Measurements from ENCODE around the gene ZRANB3.
"Not testable (repeated sequence)": the region's sequence is repeated elsewhere in the genome, so short reads cannot be mapped to it uniquely, and the experiment has no call there.

ZRANB3 gene

DNA sequence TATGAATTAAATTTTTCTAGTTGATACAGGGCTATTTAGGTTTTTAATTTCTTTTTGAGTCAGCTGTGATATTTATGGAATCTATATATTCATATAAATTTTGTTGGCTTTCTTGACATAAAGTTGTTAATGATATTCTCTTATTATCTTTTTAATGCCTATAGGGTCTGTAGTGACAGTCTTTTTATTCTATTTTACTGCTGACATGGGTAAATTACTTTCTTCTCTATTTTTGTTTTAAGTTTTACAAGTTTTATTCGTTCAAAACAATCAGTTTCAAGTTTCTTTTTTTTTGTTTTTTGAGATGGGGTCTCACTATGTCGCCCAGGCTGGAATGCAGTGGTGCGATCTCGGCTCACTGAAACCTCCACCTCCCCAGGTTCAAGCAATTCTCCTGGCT is 226.3 kb downstream of the ZRANB3 start:
- TF ChIP-seq CTCF (IDR thresholded peaks at IDR 0.05; ENCODE audit: low read depth, low read length) = no peak
- no peak overlapping the region for H3K4me3 ChIP-seq (ENCODE audit: low read depth, low read length)

DNA sequence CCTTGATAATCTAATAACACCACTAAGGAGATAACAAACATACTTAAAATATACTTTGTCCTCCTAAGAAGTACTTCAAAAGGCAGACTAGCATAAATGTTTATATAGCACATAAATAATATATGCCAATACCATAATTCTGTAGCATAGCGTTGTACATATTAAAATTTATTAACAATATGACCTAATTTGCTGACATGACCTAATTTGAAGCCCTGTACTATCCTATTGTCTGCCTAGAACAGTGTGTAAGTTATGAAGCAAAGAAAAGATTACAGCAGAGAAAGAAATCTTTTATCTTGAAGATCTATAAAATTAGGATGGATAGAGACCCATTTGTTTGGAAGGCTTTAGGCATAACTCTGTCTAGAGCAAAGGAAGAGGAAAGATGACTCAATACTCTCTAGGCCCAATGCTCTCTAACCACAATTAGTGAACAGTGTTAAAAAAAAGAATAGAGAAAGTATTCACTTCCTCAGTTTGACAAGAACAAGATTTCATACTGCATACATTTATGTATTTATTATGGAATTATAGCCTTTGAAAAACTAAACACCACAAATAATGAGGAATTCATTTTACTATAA is 231.3 kb downstream of the ZRANB3 start:
- no peak for TF ChIP-seq CTCF (IDR thresholded peaks at IDR 0.05; ENCODE audit: low read depth, low read length)
- H3K4me3 ChIP-seq (ENCODE audit: low read depth, low read length) = no peak overlapping the region

GRCh38 chr2:135299165-135299564 is 231.9 kb downstream of the ZRANB3 start:
- no peak overlapping the region for H3K4me3 ChIP-seq (ENCODE audit: low read depth, low read length)
- no peak for TF ChIP-seq CTCF (IDR thresholded peaks at IDR 0.05; ENCODE audit: low read depth, low read length)

GRCh38 chr2:135287121-135287520 is 243.9 kb downstream of the ZRANB3 start:
- H3K4me3 ChIP-seq (ENCODE audit: low read depth, low read length) = not testable (repeated sequence)

- TF ChIP-seq CTCF (IDR thresholded peaks at IDR 0.05; ENCODE audit: low read depth, low read length) = no peak
- H3K4me3 ChIP-seq (ENCODE audit: low read depth, low read length) = no peak overlapping the region
Observed at GRCh38 chr2:135285391-135285790, 245.6 kb downstream of the ZRANB3 start.

- H3K4me3 ChIP-seq (ENCODE audit: low read depth, low read length) = no peak overlapping the region
- no peak for TF ChIP-seq CTCF (IDR thresholded peaks at IDR 0.05; ENCODE audit: low read depth, low read length)
Observed at GRCh38 chr2:135281379-135281778, 249.6 kb downstream of the ZRANB3 start.

- no peak for TF ChIP-seq CTCF (IDR thresholded peaks at IDR 0.05; ENCODE audit: low read depth, low read length)
- H3K4me3 ChIP-seq (ENCODE audit: low read depth, low read length) = no peak overlapping the region
Observed at GRCh38 chr2:135279209-135279608, 251.8 kb downstream of the ZRANB3 start.

- no peak for TF ChIP-seq CTCF (IDR thresholded peaks at IDR 0.05; ENCODE audit: low read depth, low read length)
- no peak overlapping the region for H3K4me3 ChIP-seq (ENCODE audit: low read depth, low read length)
Observed at GRCh38 chr2:135276525-135276924, 254.5 kb downstream of the ZRANB3 start.

Measured in WI38 (cell line).